ENCODE measurements around the gene U2SURP.
A peak's percentile ranks its signal among the peaks of the same experiment; 100 is the strongest.

The U2SURP gene

GRCh38 chr3:143001369-143002082 lies at the start of gene U2SURP:
Gene U2SURP (plus strand): TSS chr3:143001570. CDS start chr3:143001629, 59 bp downstream.
- peak; percentile 94 for DNase-seq

GRCh38 chr3:142951794-142952193 lies 49.6 kb upstream of the U2SURP start:
- DNase-seq, result no peak

GRCh38 chr3:142952272-142953193 lies 48.8 kb upstream of the U2SURP start:
- DNase-seq, result no peak

- DNase-seq, result no peak
Measured at GRCh38 chr3:142953443-142953842, 47.9 kb upstream of the U2SURP start.

- no peak for DNase-seq
Measured at GRCh38 chr3:142958707-142959106, 42.7 kb upstream of the U2SURP start.

GRCh38 chr3:142960322-142960850 lies 41.0 kb upstream of the U2SURP start:
- peak; percentile 23 for DNase-seq

GRCh38 chr3:142961539-142961938 lies 39.8 kb upstream of the U2SURP start:
- no peak for DNase-seq

- DNase-seq, result no peak
Measured at GRCh38 chr3:142962175-142962519, 39.2 kb upstream of the U2SURP start.

GRCh38 chr3:142962520-142963233 lies 38.7 kb upstream of the U2SURP start:
- DNase-seq, result no peak

- no peak for DNase-seq
Measured at GRCh38 chr3:142963234-142963515, 38.2 kb upstream of the U2SURP start.

GRCh38 chr3:142963516-142964448 lies 37.6 kb upstream of the U2SURP start, which contains the start of gene PAQR9:
Gene PAQR9 (minus strand): TSS chr3:142963674. CDS start chr3:142963336, 338 bp downstream.
- DNase-seq, result no peak

GRCh38 chr3:142965581-142965980 lies 35.8 kb upstream of the U2SURP start:
- DNase-seq, result no peak

GRCh38 chr3:142966808-142967207 lies 34.6 kb upstream of the U2SURP start:
- DNase-seq, result no peak

- no peak for DNase-seq
Measured at GRCh38 chr3:142968319-142969025, 32.9 kb upstream of the U2SURP start.

- DNase-seq, result no peak
Measured at GRCh38 chr3:142971431-142971830, 29.9 kb upstream of the U2SURP start.

GRCh38 chr3:142972092-142972753 lies 29.1 kb upstream of the U2SURP start:
- no peak for DNase-seq

- DNase-seq, result no peak
Measured at GRCh38 chr3:142973217-142974009, 28.0 kb upstream of the U2SURP start.

GRCh38 chr3:142975316-142975995 lies 25.9 kb upstream of the U2SURP start:
- DNase-seq, result no peak

- DNase-seq, result peak; percentile 42
Measured at GRCh38 chr3:142976621-142977398, 24.6 kb upstream of the U2SURP start.

Data from NCI-H2029 treated with DMSO at 0.1 percent for 48 hours (cell line).